Activated naive CD8-positive, alpha-beta T cell treated with anti-CD3 and anti-CD28 coated beads, Interleukin-2, amount 10 ng/mL, durations not matched to agents 7 days and 5 days (primary cell): ENCODE measurements around the gene HHAT. TPM values are rescaled to one million over a fixed set of nuclear protein-coding genes. Genes with fewer than 3 reads are reported as not detected.

ENCODE experiments used
- ATAC-seq: fragments of 150-1000 bp; cut with Tn5 transposase; one replicate; pipeline ENCODE4 v1.10.0; 2021; ENCODE audit warnings: low read depth, moderate library complexity
- POLR2A ChIA-PET: fragments of 350-600 bp; sonication (Branson Sonifier 250); formaldehyde crosslinking; loops from one replicate; lab custom pipeline; 2021; ENCODE audit warnings: antibody characterized with exemption; lab: Charles Lee
- DNase-seq: peaks from one replicate; pipeline ENCODE4 v3.0.0; 2021
- H3K27ac Mint-ChIP-seq: one replicate; pipeline ENCODE4 v1.8.0; 2022; ENCODE audit warnings: mild to moderate bottlenecking, mixed read lengths
- H3K27me3 Mint-ChIP-seq: one replicate; pipeline ENCODE4 v1.8.0; 2022; ENCODE audit warnings: mild to moderate bottlenecking, moderate library complexity, mixed read lengths
- H3K36me3 Mint-ChIP-seq: one replicate; pipeline ENCODE4 v1.8.0; 2021; ENCODE audit warnings: mild to moderate bottlenecking, mixed read lengths
- H3K4me1 Mint-ChIP-seq: one replicate; pipeline ENCODE4 v1.8.0; 2021; ENCODE audit warnings: mixed read lengths
- H3K4me3 Mint-ChIP-seq: one replicate; pipeline ENCODE4 v1.8.0; 2022; ENCODE audit warnings: mild to moderate bottlenecking, moderate library complexity, mixed read lengths
- H3K9me3 Mint-ChIP-seq: one replicate; pipeline ENCODE4 v1.8.0; 2021; ENCODE audit warnings: mixed read lengths
- total RNA-seq, 2 experiments: library from RNA; stranded (reverse); gene quantifications; one replicate each; pipeline ENCODE4 v1.2.3, GENCODE V29; 2021

HHAT gene
- total RNA-seq, 2 experiments from 2014 or later, result 3.3 to 3.8 TPM

GRCh38 chr1:210448297-210448892 lies 119.7 kb downstream of the HHAT start:
- ATAC-seq (no peak), DNase-seq (no peak)
- Mint-ChIP-seq H3K4me1 (peaks cover 10% of the 10 kb centered on the region), H3K4me3 (no peak overlapping the region), H3K9me3 (no peaks in the 10 kb centered on the region), H3K27ac (no peak overlapping the region), H3K36me3 (no peaks in the 10 kb centered on the region), H3K27me3 (no peaks in the 10 kb centered on the region)
- POLR2A ChIA-PET, result interaction anchor here (0.7 kb wide), 1 partner anchor 937 kb away, joined by 4 read pairs; no protein-coding TSS in a partner anchor

GRCh38 chr1:210455840-210456603 lies 127.3 kb downstream of the HHAT start:
- peaks cover 7% of the 10 kb centered on the region for H3K36me3 Mint-ChIP-seq
- peak overlapping the region; percentile 50 for H3K4me3 Mint-ChIP-seq
- H3K27me3 Mint-ChIP-seq, result no peaks in the 10 kb centered on the region
- H3K4me1 Mint-ChIP-seq, result peaks cover 22% of the 10 kb centered on the region
- H3K27ac Mint-ChIP-seq, result peak overlapping the region; percentile 83
- H3K9me3 Mint-ChIP-seq, result peaks cover 7% of the 10 kb centered on the region
- DNase-seq (peak; percentile 41), ATAC-seq (peak; percentile 94)
- POLR2A ChIA-PET, result interaction anchor here (1.3 kb wide), 1 partner anchor 10 kb away, joined by 5 read pairs; no protein-coding TSS in a partner anchor

- Mint-ChIP-seq H3K27me3 (no peaks in the 10 kb centered on the region), H3K27ac (peak overlapping the region; percentile 83), H3K9me3 (peaks cover 7% of the 10 kb centered on the region), H3K36me3 (peaks cover 7% of the 10 kb centered on the region), H3K4me1 (peaks cover 22% of the 10 kb centered on the region), H3K4me3 (no peak overlapping the region)
- POLR2A ChIA-PET, result no interaction called here
- DNase-seq (no peak), ATAC-seq (no peak)
These were observed 128.1 kb downstream of the HHAT start for GRCh38 chr1:210456731-210457255.

GRCh38 chr1:210457568-210457967 lies 128.9 kb downstream of the HHAT start:
- ATAC-seq, result no peak
- Mint-ChIP-seq H3K4me3 (no peak overlapping the region), H3K27me3 (no peaks in the 10 kb centered on the region), H3K36me3 (peaks cover 7% of the 10 kb centered on the region), H3K9me3 (peaks cover 7% of the 10 kb centered on the region), H3K27ac (no peak overlapping the region), H3K4me1 (peaks cover 22% of the 10 kb centered on the region)
- DNase-seq, result no peak
- POLR2A ChIA-PET, result no interaction called here

- Mint-ChIP-seq H3K27me3 (no peaks in the 10 kb centered on the region), H3K27ac (peak overlapping the region; percentile 19), H3K36me3 (peaks cover 6% of the 10 kb centered on the region), H3K4me1 (peaks cover 16% of the 10 kb centered on the region), H3K4me3 (peak overlapping the region; percentile 6), H3K9me3 (peaks cover 4% of the 10 kb centered on the region)
- no peak for DNase-seq
- peak; percentile 77 for ATAC-seq
- POLR2A ChIA-PET, result no interaction called here
These were observed 135.9 kb downstream of the HHAT start for GRCh38 chr1:210464519-210465039.

GRCh38 chr1:210465150-210465549 lies 136.4 kb downstream of the HHAT start:
- POLR2A ChIA-PET, result no interaction called here
- peak overlapping the region; percentile 18 for H3K4me3 Mint-ChIP-seq
- DNase-seq (no peak), ATAC-seq (no peak)
- H3K27ac Mint-ChIP-seq, result no peak overlapping the region
- H3K4me1 Mint-ChIP-seq, result peaks cover 16% of the 10 kb centered on the region
- peaks cover 4% of the 10 kb centered on the region for H3K9me3 Mint-ChIP-seq
- no peaks in the 10 kb centered on the region for H3K27me3 Mint-ChIP-seq
- H3K36me3 Mint-ChIP-seq, result peaks cover 6% of the 10 kb centered on the region

- no peak for ATAC-seq
- POLR2A ChIA-PET, result no interaction called here
- no peak for DNase-seq
- Mint-ChIP-seq H3K4me3 (no peak overlapping the region), H3K27ac (no peak overlapping the region), H3K4me1 (peaks cover 16% of the 10 kb centered on the region), H3K36me3 (peaks cover 6% of the 10 kb centered on the region), H3K9me3 (peaks cover 2% of the 10 kb centered on the region), H3K27me3 (no peaks in the 10 kb centered on the region)
These were observed 138.8 kb downstream of the HHAT start for GRCh38 chr1:210467440-210468043.

- POLR2A ChIA-PET, result no interaction called here
- Mint-ChIP-seq H3K4me1 (peaks cover 20% of the 10 kb centered on the region), H3K27me3 (no peaks in the 10 kb centered on the region), H3K4me3 (no peak overlapping the region), H3K36me3 (no peaks in the 10 kb centered on the region), H3K9me3 (no peaks in the 10 kb centered on the region), H3K27ac (no peak overlapping the region)
- DNase-seq, result no peak
- ATAC-seq, result no peak
These were observed 140.7 kb downstream of the HHAT start for GRCh38 chr1:210469441-210469840.

- ATAC-seq (no peak), DNase-seq (no peak)
- H3K9me3 Mint-ChIP-seq, result peaks cover 1% of the 10 kb centered on the region
- peaks cover 12% of the 10 kb centered on the region for H3K4me1 Mint-ChIP-seq
- no peaks in the 10 kb centered on the region for H3K27me3 Mint-ChIP-seq
- H3K36me3 Mint-ChIP-seq, result no peaks in the 10 kb centered on the region
- H3K27ac Mint-ChIP-seq, result no peak overlapping the region
- H3K4me3 Mint-ChIP-seq, result no peak overlapping the region
- POLR2A ChIA-PET, result no interaction called here
These were observed 146.6 kb downstream of the HHAT start for GRCh38 chr1:210475321-210475720.

GRCh38 chr1:210475806-210476205 lies 147.1 kb downstream of the HHAT start:
- ATAC-seq (no peak), DNase-seq (no peak)
- no peaks in the 10 kb centered on the region for H3K36me3 Mint-ChIP-seq
- no peak overlapping the region for H3K4me3 Mint-ChIP-seq
- no peak overlapping the region for H3K27ac Mint-ChIP-seq
- peaks cover 1% of the 10 kb centered on the region for H3K9me3 Mint-ChIP-seq
- POLR2A ChIA-PET, result no interaction called here
- no peaks in the 10 kb centered on the region for H3K27me3 Mint-ChIP-seq
- H3K4me1 Mint-ChIP-seq, result peaks cover 12% of the 10 kb centered on the region

- Mint-ChIP-seq H3K9me3 (peaks cover 1% of the 10 kb centered on the region), H3K27me3 (peaks cover 1% of the 10 kb centered on the region), H3K27ac (no peak overlapping the region), H3K36me3 (no peaks in the 10 kb centered on the region), H3K4me1 (peaks cover 12% of the 10 kb centered on the region), H3K4me3 (no peak overlapping the region)
- POLR2A ChIA-PET, result no interaction called here
- no peak for ATAC-seq
- DNase-seq, result no peak
These were observed 148.0 kb downstream of the HHAT start for GRCh38 chr1:210476730-210477129.

GRCh38 chr1:210477328-210477924 lies 148.7 kb downstream of the HHAT start:
- H3K27ac Mint-ChIP-seq, result no peak overlapping the region
- peaks cover 1% of the 10 kb centered on the region for H3K9me3 Mint-ChIP-seq
- ATAC-seq (no peak), DNase-seq (no peak)
- peaks cover 12% of the 10 kb centered on the region for H3K4me1 Mint-ChIP-seq
- H3K36me3 Mint-ChIP-seq, result no peaks in the 10 kb centered on the region
- H3K27me3 Mint-ChIP-seq, result peaks cover 3% of the 10 kb centered on the region
- POLR2A ChIA-PET, result no interaction called here
- no peak overlapping the region for H3K4me3 Mint-ChIP-seq

- no peak for DNase-seq
- H3K36me3 Mint-ChIP-seq, result no peaks in the 10 kb centered on the region
- no peak overlapping the region for H3K4me3 Mint-ChIP-seq
- POLR2A ChIA-PET, result no interaction called here
- H3K27ac Mint-ChIP-seq, result no peak overlapping the region
- peaks cover 1% of the 10 kb centered on the region for H3K9me3 Mint-ChIP-seq
- no peak for ATAC-seq
- H3K27me3 Mint-ChIP-seq, result peaks cover 3% of the 10 kb centered on the region
- H3K4me1 Mint-ChIP-seq, result peaks cover 5% of the 10 kb centered on the region
These were observed 150.1 kb downstream of the HHAT start for GRCh38 chr1:210478820-210479219.
